Activated naive CD4-positive, alpha-beta T cell treated with Interleukin-2 at 50 U/mL for 16 hours (primary cell): Measurements from ENCODE around the gene MRAP2.
"Not testable (repeated sequence)": the region's sequence is repeated elsewhere in the genome, so short reads cannot be mapped to it uniquely, and the experiment has no call there.

Experiments
- DNase-seq: peaks from one replicate; pipeline ENCODE4 v3.0.0-alpha.2; 2020

MRAP2 gene

GRCh38 chr6:84078335-84078734 lies 44.8 kb downstream of the MRAP2 start:
- no peak for DNase-seq

- DNase-seq: no peak
Observed at GRCh38 chr6:84081222-84081621, 47.6 kb downstream of the MRAP2 start.

GRCh38 chr6:84082689-84083265 lies 49.2 kb downstream of the MRAP2 start:
- no peak for DNase-seq

- DNase-seq: not testable (repeated sequence)
Observed at GRCh38 chr6:84084705-84085104, 51.1 kb downstream of the MRAP2 start.

GRCh38 chr6:84086056-84086455 lies 52.5 kb downstream of the MRAP2 start:
- no peak for DNase-seq

- no peak for DNase-seq
Observed at GRCh38 chr6:84086545-84087429, 53.2 kb downstream of the MRAP2 start.

GRCh38 chr6:84089081-84089480 lies 55.5 kb downstream of the MRAP2 start:
- no peak for DNase-seq

- DNase-seq: no peak
Observed at GRCh38 chr6:84089552-84089951, 56.0 kb downstream of the MRAP2 start.

- no peak for DNase-seq
Observed at GRCh38 chr6:84093441-84094435, 60.2 kb downstream of the MRAP2 start.

- DNase-seq: no peak
Observed at GRCh38 chr6:84095156-84095555, 61.6 kb downstream of the MRAP2 start.

- DNase-seq: no peak
Observed at GRCh38 chr6:84103029-84103428, 69.5 kb downstream of the MRAP2 start.

GRCh38 chr6:84105215-84105924 lies 71.8 kb downstream of the MRAP2 start:
- DNase-seq: not testable (repeated sequence)

GRCh38 chr6:84107495-84107894 lies 73.9 kb downstream of the MRAP2 start:
- DNase-seq: no peak

- not testable (repeated sequence) for DNase-seq
Observed at GRCh38 chr6:84111351-84111750, 77.8 kb downstream of the MRAP2 start.

GRCh38 chr6:84114933-84115594 lies 81.5 kb downstream of the MRAP2 start:
- not testable (repeated sequence) for DNase-seq

- no peak for DNase-seq
Observed at GRCh38 chr6:84118191-84118590, 84.6 kb downstream of the MRAP2 start.

GRCh38 chr6:84119277-84119676 lies 85.7 kb downstream of the MRAP2 start:
- DNase-seq: no peak

GRCh38 chr6:84123186-84123585 lies 89.6 kb downstream of the MRAP2 start:
- no peak for DNase-seq

GRCh38 chr6:84129588-84129987 lies 96.0 kb downstream of the MRAP2 start:
- not testable (repeated sequence) for DNase-seq

GRCh38 chr6:84133385-84133784 lies 99.8 kb downstream of the MRAP2 start:
- not testable (repeated sequence) for DNase-seq

GRCh38 chr6:84135291-84135690 lies 101.7 kb downstream of the MRAP2 start:
- no peak for DNase-seq
